Posterior vena cava (tissue), 2 donors: Measurements from ENCODE around the gene ENPP6. TPM values are rescaled to one million over a fixed set of nuclear protein-coding genes. Genes with fewer than 3 reads are reported as not detected.
"Not testable (repeated sequence)": the region's sequence is repeated elsewhere in the genome, so short reads cannot be mapped to it uniquely, and the experiment has no call there.

Experiments
- DNase-seq: peaks from one replicate; pipeline ENCODE4 v3.0.0-alpha.2; 2020; ENCODE audit warnings: low spot score
- intact Hi-C, 2 donors: fragments of 100-400 bp; cut with DNase I; formaldehyde crosslinking; loops; one replicate each; pipeline versions ENCODE4 v1.14.1 to v1.14.2; 2022 to 2023
- total RNA-seq, 2 donors: library from RNA; stranded (reverse); fragmentation: NEBNext Ultra II Directional; extraction: Animal tissue kit (Norgen Biotek cat#: 25700); gene quantifications; one replicate each; pipeline ENCODE4 v1.2.1, GENCODE V29; 2021
- donor health status: DM: yes; HTN: yes; CAD: no.
- donor health status: DM: yes; HTN: yes; CAD: no.

Gene ENPP6
- total RNA-seq, 2 donors from 2014 or later, result 0.19 to 0.83 TPM

GRCh38 chr4:184157322-184157721 is 60.4 kb downstream of the ENPP6 start:
- no peak for DNase-seq
- intact Hi-C loops, result no loop called here

DNA sequence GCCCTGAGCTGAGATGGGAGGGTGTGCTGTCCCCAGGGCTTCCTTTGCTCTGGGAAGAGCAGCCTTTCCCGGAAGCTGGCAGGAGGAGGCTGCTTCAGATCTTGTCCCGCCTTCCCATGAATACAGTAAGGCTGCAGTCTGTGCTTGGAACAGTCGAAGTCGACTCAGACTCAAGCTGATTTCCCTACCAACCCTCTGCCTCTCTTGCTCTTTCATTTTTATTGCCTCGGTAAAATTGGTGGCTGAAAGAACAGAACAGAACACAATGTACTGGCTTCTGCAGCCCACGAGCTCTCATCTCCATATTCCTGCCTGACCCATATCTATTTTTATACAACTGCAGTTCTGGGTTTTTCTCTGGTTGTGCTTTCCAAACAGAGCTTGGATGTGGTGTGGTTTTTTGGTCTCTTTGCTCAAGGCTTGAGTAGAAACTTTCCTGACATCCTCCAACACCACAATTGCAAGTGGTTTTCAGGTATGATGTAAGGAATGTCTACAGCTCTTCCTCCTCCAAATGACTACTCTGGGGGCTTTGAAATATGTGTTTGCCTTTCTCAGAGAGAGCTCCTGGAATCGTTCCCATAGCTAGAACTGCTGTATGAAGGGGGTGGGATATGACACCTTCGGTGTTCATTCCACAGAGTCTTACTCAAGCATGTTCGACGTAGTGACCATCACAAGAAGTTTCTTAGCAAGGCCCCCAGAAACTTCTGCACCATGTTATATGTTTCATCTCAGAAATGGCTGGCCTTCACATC is 61.3 kb downstream of the ENPP6 start:
- intact Hi-C loops, result no loop called here
- DNase-seq, result no peak

DNA sequence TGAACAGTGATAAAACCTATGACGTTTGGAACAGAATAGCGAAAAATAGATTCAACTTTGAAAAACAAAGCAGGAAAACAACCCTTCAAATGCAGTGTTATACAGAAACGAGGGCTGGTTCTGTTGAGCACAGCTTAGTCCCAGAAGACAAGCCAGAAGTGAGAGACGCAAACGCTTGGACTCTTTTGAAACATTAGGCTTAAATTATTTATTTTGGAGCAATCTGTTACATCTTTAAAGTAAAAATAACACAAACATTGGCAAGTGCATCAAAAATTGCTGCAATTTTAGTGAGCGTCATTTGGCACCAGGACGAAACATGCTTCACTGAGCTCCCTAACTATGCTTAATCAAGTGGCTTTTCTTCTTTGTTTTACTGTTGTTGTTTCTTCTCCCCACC is 63.5 kb downstream of the ENPP6 start:
- no peak for DNase-seq
- intact Hi-C loops, result no loop called here

- no peak for DNase-seq
- intact Hi-C loops, result no loop called here
These were observed 63.9 kb downstream of the ENPP6 start for GRCh38 chr4:184153781-184154180.

GRCh38 chr4:184151988-184152485 is 65.6 kb downstream of the ENPP6 start:
- intact Hi-C loops, result no loop called here
- no peak for DNase-seq

DNA sequence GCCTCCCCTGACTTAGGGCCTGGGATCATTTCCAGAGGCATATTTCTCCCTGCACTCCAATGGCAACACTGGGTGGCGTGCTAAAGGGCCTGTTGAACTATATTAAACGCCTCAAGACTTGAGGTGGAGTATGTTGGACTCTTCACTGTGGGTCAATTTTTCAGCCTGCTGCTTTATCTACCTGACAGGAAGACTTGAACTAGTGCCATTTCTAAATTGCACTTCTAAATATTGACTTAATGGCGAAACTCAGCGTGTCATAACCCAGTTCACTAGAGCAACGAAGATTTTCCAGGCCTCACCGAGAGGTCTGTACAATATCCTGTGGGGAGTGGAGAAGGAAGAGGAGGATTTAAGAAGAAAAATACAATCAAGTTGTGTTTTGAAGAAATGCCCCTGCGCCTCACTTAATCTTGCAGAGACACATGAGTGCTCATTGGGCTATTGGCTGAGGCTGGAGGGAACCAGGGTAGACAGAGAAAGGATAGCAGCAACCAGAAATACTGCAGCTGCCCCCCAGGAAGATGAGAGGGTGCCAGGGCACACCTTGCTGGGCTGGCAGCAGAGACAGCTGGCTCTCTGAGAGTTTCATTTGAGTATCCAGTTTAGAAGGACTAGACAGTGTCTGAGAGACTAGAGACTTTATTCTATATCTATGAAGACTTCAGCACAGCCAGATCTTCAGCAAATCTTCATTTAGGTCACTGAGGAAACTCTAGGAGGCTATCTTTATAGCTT is 67.4 kb downstream of the ENPP6 start:
- intact Hi-C loops, result no loop called here

DNA sequence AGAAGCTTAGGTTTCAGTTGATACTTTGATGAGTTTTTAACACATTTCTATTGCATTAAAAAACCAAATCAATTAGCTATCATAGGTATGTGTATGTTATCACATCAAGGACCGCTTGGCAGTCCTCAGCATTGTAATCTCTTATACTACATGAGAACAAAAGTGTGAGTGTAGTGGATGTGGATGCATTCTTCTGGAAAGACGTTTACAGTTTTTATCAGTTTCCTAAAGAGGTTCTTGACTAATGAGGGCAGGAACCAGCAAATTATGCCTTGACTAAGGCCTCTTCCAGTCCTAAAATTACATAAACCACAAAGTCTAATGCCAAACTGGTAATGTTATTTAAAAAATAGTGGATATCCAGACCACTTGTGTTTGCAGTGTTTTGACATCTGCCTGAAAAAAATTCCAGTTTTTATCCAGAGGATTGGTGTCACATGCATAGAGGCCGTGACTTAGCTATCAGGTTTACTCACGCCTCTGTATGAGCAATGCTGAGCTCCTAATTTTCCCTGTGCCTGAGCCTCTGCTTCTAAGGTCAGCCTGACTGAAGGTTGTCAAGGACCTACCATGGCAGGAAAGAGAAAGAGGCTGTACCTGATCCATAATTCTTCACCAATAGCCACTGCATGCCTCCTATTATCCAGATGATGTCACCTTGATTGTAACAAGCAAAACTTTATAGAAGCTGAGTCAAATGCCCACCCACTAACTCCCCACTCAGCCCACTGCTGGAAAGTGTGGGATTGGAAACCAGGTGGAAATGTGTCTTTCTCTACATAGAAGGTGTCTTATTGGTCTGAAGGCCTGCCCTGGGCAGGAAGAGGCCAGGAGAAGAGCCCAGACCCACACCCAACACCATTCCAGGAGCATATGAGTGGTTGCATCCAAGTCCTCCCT is 68.7 kb downstream of the ENPP6 start:
- intact Hi-C loops, result loop anchor here in 1 of 2 donors (2.0 kb wide), 1 partner anchor 18 kb away; no protein-coding TSS in a partner anchor
- DNase-seq, result no peak

More for the DNA sequence above, 67.4 kb downstream of the ENPP6 start:
- DNase-seq, result no peak

GRCh38 chr4:184147858-184148737 is 69.6 kb downstream of the ENPP6 start:
- intact Hi-C loops, result loop anchor here in 1 of 2 donors (2.0 kb wide), 1 partner anchor 17 kb away; no protein-coding TSS in a partner anchor
- no peak for DNase-seq

GRCh38 chr4:184146951-184147350 is 70.7 kb downstream of the ENPP6 start:
- intact Hi-C loops, result no loop called here
- DNase-seq, result no peak

DNA sequence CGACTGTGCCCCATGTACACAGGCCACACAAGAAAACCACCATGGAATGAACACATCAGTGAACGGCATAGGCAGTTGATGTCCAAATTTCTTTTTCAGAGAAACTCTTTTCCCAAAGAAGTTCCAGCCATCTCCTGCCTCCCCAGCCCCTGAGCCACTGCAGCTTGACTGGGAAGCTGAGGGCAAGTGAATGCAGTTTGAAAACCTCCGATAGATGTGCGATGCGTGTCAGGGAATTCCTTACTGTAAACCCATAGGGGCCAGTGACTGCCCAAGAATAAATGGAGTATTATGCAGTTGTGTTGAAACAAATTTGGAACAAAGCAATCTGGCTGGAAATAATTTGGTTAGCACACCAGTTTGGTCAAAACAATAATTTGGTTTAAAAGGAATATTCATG is 72.1 kb downstream of the ENPP6 start:
- intact Hi-C loops, result no loop called here
- no peak for DNase-seq

DNA sequence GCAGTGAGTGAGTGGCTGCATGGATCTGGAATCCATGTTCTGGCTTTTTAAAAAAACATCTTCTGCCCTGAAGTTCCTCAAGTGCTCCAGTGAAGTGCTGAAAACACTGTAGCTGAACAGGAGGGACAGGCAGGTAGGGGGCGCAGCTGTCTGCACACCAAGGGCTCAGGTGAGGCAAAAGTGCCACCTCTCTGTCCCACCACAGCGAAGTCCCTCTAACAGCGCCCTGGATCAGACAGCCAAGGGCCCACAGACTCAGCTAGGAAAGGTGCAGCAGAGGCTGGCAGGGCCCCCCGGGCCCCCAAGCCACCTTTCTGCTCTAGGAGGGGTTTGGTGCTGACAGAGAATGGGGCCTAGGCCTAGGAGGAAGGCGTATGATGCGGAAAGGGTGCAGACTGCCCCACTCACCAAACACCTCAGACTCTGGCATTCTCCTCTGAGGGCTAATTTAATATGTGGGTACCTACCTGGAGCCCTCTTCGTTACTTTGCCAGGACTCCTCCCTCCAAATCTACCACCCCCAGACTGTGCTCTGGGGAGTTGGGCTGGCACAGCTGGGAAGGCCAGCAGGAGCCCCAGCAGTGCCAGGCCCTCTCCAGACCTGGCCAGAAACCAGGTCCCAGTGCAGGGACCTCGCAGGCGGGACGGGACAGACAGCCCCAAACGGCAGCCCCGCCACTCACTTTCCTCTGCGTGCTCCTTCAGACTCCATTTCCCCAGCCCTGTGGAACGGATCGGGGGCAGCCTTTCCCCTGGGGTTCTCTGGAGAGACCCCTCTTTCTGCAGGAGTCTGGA is 73.7 kb downstream of the ENPP6 start:
- no peak for DNase-seq
- intact Hi-C loops, result no loop called here

GRCh38 chr4:184142121-184143000 is 75.3 kb downstream of the ENPP6 start:
- no peak for DNase-seq
- intact Hi-C loops, result no loop called here

DNA sequence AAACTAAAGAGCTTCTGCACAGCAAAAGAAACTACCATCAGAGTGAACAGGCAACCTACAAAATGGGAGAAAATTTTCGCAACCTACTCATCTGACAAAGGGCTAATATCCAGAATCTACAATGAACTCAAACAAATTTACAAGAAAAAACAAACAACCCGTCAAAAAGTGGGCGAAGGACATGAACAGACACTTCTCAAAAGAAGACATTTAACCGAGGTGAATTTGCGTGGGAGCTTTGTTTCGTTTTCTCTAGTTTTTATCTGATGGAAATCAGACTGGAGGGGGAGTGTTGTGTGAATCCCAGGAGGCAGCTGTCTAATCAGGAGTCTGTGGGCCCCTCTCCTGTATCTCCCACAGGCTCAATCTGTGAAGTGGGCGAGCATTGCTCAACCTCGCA is 76.8 kb downstream of the ENPP6 start:
- DNase-seq, intact Hi-C loops: not testable (repeated sequence)

DNA sequence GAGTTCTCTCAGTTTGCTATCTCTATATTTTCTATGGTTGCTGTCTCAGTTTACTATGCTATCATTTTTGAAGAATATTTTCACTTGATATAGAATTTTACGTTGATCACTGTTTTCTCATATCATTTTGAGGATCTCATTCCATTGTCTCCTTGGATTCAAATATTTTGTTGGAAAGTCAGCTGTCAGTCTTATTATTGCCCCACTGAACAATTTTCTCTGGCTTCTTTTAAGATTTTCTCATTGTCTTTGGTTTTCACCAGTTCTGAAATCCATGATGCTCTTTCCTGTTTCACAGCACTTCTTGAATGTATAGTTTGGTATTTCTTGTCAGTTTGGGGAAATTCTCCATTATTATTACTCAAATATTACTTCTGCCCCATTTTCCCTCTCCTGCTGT is 81.1 kb downstream of the ENPP6 start:
- intact Hi-C loops, result no loop called here

GRCh38 chr4:184126800-184127199 is 90.9 kb downstream of the ENPP6 start:
- no peak for DNase-seq
- intact Hi-C loops, result loop anchor here in 1 of 2 donors (10.0 kb wide), 1 partner anchor 1542 kb away; no protein-coding TSS in a partner anchor

More for the DNA sequence above, 81.1 kb downstream of the ENPP6 start:
- DNase-seq, result no peak

DNA sequence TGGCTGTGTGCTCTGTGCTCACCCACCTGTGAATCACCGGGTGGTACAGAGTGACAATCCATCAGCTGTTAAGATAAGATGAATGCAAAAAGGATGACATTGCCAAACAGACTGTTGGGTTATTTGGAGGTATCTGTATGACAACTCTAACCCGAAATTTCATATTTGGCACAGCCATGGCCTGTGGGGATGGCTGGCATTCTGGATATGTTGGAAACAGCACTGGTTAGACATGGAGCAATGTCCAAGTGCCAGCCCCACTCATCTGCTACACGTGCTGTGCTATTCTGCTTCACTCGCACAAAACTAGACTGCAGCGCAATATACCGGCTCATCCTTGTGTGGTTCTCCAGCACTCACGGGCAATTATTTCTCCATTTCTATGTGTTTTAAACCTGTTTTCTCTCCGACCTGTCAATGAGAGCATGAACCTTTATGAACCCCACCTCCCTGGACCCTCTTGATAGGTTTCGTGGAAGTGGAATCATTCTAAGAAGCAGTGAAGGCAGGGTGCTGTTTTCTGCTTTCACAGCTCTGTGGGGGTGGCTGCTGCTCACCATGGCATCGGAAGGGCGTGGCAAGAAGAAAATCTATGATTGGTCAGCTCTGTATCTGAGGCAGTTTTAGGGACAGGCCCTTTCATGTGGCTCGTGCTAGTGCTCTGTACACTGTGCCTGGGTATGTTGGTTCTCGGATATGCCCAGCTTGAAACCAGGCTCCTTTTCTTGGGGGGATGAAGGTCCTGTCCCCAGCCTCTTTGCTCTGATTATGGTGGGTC is 94.9 kb downstream of the ENPP6 start:
- intact Hi-C loops, result loop anchor here in 1 of 2 donors (10.0 kb wide), 1 partner anchor 1538 kb away; no protein-coding TSS in a partner anchor
- peak; percentile 14 for DNase-seq
